Fibroblast of pulmonary artery (primary cell): ENCODE results near the gene TCEAL4.

Source experiments
- DNase-seq: peaks from one replicate; pipeline ENCODE4 v3.0.0-alpha.2; 2010; ENCODE audit warnings: low read depth
- H3K4me3 ChIP-seq: replicated peaks from 2 replicates; pipeline ENCODE4 v1.5.1; 2011; ENCODE audit warnings: low read depth, mild to moderate bottlenecking, control low read depth, low read length, moderate library complexity
- CTCF ChIP-seq: IDR thresholded peaks from 2 replicates; pipeline ENCODE4 v1.5.1; 2011; ENCODE audit warnings: mild to moderate bottlenecking, control low read depth, low read length, inconsistent platforms; ENCODE audit errors: missing control alignments

TCEAL4 gene

GRCh38 chrX:103613362-103613890 lies 28.1 kb downstream of the TCEAL4 start:
- no peak for TF ChIP-seq CTCF
- no peak overlapping the region for H3K4me3 ChIP-seq
- no peak for DNase-seq

GRCh38 chrX:103614999-103615398 lies 29.7 kb downstream of the TCEAL4 start:
- no peak for TF ChIP-seq CTCF
- DNase-seq = no peak

GRCh38 chrX:103615781-103616371 lies 30.6 kb downstream of the TCEAL4 start:
- H3K4me3 ChIP-seq = no peak overlapping the region
- no peak for DNase-seq
- TF ChIP-seq CTCF = no peak

More at GRCh38 chrX:103614999-103615398, 29.7 kb downstream of the TCEAL4 start:
- no peak overlapping the region for H3K4me3 ChIP-seq

- no peak for DNase-seq
- no peak overlapping the region for H3K4me3 ChIP-seq
- TF ChIP-seq CTCF = no peak
Observed at GRCh38 chrX:103616676-103617186, 31.4 kb downstream of the TCEAL4 start.

GRCh38 chrX:103624111-103624510 lies 38.8 kb downstream of the TCEAL4 start:
- no peak for DNase-seq
- H3K4me3 ChIP-seq = no peak overlapping the region
- no peak for TF ChIP-seq CTCF

GRCh38 chrX:103626855-103627254 lies 41.5 kb downstream of the TCEAL4 start:
- peak; percentile 46 for DNase-seq
- no peak for TF ChIP-seq CTCF
- H3K4me3 ChIP-seq = no peak overlapping the region
